Neural crest cell (in vitro differentiated cells): ENCODE data around the gene MEPCE. TPM values are rescaled to one million over a fixed set of nuclear protein-coding genes. Genes with fewer than 3 reads are reported as not detected.

Experiments used
- DNase-seq: peaks from one replicate; pipeline ENCODE4 v3.0.0; 2021; ENCODE audit warnings: low read depth, mixed read lengths, low spot score
- H3K27ac Mint-ChIP-seq: one replicate; pipeline ENCODE4 v1.8.0; 2021; ENCODE audit warnings: mild to moderate bottlenecking, mixed read lengths; ENCODE audit not compliant: unreplicated experiment
- H3K27me3 Mint-ChIP-seq: 2 replicates; pipeline ENCODE4 v1.8.0; 2021; ENCODE audit warnings: low read depth, mild to moderate bottlenecking, mixed read lengths
- H3K36me3 Mint-ChIP-seq: 2 replicates; pipeline ENCODE4 v1.8.0; 2021; ENCODE audit warnings: low read depth, mild to moderate bottlenecking, mixed read lengths
- H3K4me1 Mint-ChIP-seq: 2 replicates; pipeline ENCODE4 v1.8.0; 2021; ENCODE audit warnings: mixed read lengths
- H3K4me3 Mint-ChIP-seq: one replicate; pipeline ENCODE4 v1.8.0; 2021; ENCODE audit warnings: mild to moderate bottlenecking, mixed read lengths
- H3K9me3 Mint-ChIP-seq: 2 replicates; pipeline ENCODE4 v1.8.0; 2021; ENCODE audit warnings: mixed read lengths
- CTCF ChIP-seq: fragments of 200-600 bp; sonication (generic); conservative IDR thresholded peaks from 2 replicates; pipeline ENCODE4 v1.5.0; 2021; ENCODE audit warnings: antibody characterized with exemption, mild to moderate bottlenecking
- total RNA-seq: library from RNA; stranded (reverse); gene quantifications from 2 replicates; pipeline ENCODE4 v1.2.1, GENCODE V29; 2021

The MEPCE gene
- total RNA-seq, 1 donor from 2014 or later, result 49.8 TPM

GRCh38 chr7:100394077-100394476, 35.6 kb upstream of the MEPCE start:
- no peaks in the 10 kb centered on the region for H3K36me3 Mint-ChIP-seq
- H3K27me3 Mint-ChIP-seq, result peaks cover 23% of the 10 kb centered on the region
- H3K4me1 Mint-ChIP-seq, result no peaks in the 10 kb centered on the region
- no peaks in the 10 kb centered on the region for H3K9me3 Mint-ChIP-seq
- no peak for TF ChIP-seq CTCF
- no peak overlapping the region for H3K4me3 Mint-ChIP-seq
- no peak for DNase-seq
- no peak overlapping the region for H3K27ac Mint-ChIP-seq

- no peaks in the 10 kb centered on the region for H3K4me1 Mint-ChIP-seq
- no peaks in the 10 kb centered on the region for H3K36me3 Mint-ChIP-seq
Measured at GRCh38 chr7:100396421-100396982, 33.1 kb upstream of the MEPCE start.

GRCh38 chr7:100397315-100398081, 32.1 kb upstream of the MEPCE start:
- no peak for TF ChIP-seq CTCF
- Mint-ChIP-seq H3K36me3 (no peaks in the 10 kb centered on the region), H3K27me3 (peaks cover 24% of the 10 kb centered on the region), H3K27ac (no peak overlapping the region), H3K4me1 (no peaks in the 10 kb centered on the region), H3K9me3 (no peaks in the 10 kb centered on the region), H3K4me3 (no peak overlapping the region)
- DNase-seq, result no peak

More at GRCh38 chr7:100396421-100396982, 33.1 kb upstream of the MEPCE start:
- Mint-ChIP-seq H3K27me3 (peaks cover 23% of the 10 kb centered on the region), H3K27ac (no peak overlapping the region), H3K9me3 (no peaks in the 10 kb centered on the region), H3K4me3 (no peak overlapping the region)
- TF ChIP-seq CTCF, result no peak
- DNase-seq, result no peak

- no peaks in the 10 kb centered on the region for H3K4me1 Mint-ChIP-seq
- H3K27ac Mint-ChIP-seq, result peak overlapping the region; percentile 81
- no peak for TF ChIP-seq CTCF
- no peak for DNase-seq
- H3K4me3 Mint-ChIP-seq, result no peak overlapping the region
- no peaks in the 10 kb centered on the region for H3K9me3 Mint-ChIP-seq
- no peaks in the 10 kb centered on the region for H3K36me3 Mint-ChIP-seq
- H3K27me3 Mint-ChIP-seq, result peaks cover 24% of the 10 kb centered on the region
Measured at GRCh38 chr7:100398239-100398638, 31.4 kb upstream of the MEPCE start.

GRCh38 chr7:100400041-100400440, 29.6 kb upstream of the MEPCE start:
- Mint-ChIP-seq H3K27me3 (peaks cover 22% of the 10 kb centered on the region), H3K4me1 (no peaks in the 10 kb centered on the region), H3K27ac (no peak overlapping the region), H3K4me3 (no peak overlapping the region), H3K36me3 (no peaks in the 10 kb centered on the region), H3K9me3 (no peaks in the 10 kb centered on the region)
- DNase-seq, result no peak
- no peak for TF ChIP-seq CTCF
